Epithelial cell of esophagus (primary cell): ENCODE data around the gene MYCBP.

ENCODE experiments used
- DNase-seq: peaks from one replicate; pipeline ENCODE4 v3.0.0; 2010; ENCODE audit warnings: low read depth
- H3K4me3 ChIP-seq: 2 replicates; pipeline ENCODE4 v1.5.1; 2011; ENCODE audit warnings: mild to moderate bottlenecking, low read length, control low read depth
- CTCF ChIP-seq: IDR thresholded peaks from 2 replicates; pipeline ENCODE4 v1.5.1; 2011; ENCODE audit warnings: low read depth, mild to moderate bottlenecking, low read length, control low read depth, inconsistent platforms; ENCODE audit not compliant: insufficient read depth; ENCODE audit errors: missing control alignments

Gene MYCBP

GRCh38 chr1:38834221-38834782, 38.8 kb downstream of the MYCBP start:
- H3K4me3 ChIP-seq, result no peak overlapping the region
- TF ChIP-seq CTCF, result no peak
- peak; percentile 38 for DNase-seq

GRCh38 chr1:38833146-38833545, 40.0 kb downstream of the MYCBP start:
- TF ChIP-seq CTCF, result no peak
- no peak overlapping the region for H3K4me3 ChIP-seq
- no peak for DNase-seq

- no peak for DNase-seq
- TF ChIP-seq CTCF, result no peak
- H3K4me3 ChIP-seq, result no peak overlapping the region
Measured at GRCh38 chr1:38832370-38832734, 40.8 kb downstream of the MYCBP start.

- H3K4me3 ChIP-seq, result no peak overlapping the region
- peak; percentile 34 for DNase-seq
- TF ChIP-seq CTCF, result no peak
Measured at GRCh38 chr1:38831731-38832369, 41.3 kb downstream of the MYCBP start.

GRCh38 chr1:38829368-38829767, 43.8 kb downstream of the MYCBP start:
- DNase-seq, result no peak
- TF ChIP-seq CTCF, result no peak
- H3K4me3 ChIP-seq, result no peak overlapping the region

- H3K4me3 ChIP-seq, result no peak overlapping the region
- DNase-seq, result no peak
- no peak for TF ChIP-seq CTCF
Measured at GRCh38 chr1:38827318-38827717, 45.8 kb downstream of the MYCBP start.

- no peak overlapping the region for H3K4me3 ChIP-seq
- TF ChIP-seq CTCF, result no peak
- no peak for DNase-seq
Measured at GRCh38 chr1:38826886-38827285, 46.3 kb downstream of the MYCBP start.
